PFSK-1 (cell line): ENCODE results near the gene PRKCE.

Experiments
- POLR2AphosphoS5 ChIP-seq: IDR thresholded peaks from 2 replicates; pipeline ENCODE4 v1.6.1; 2012; ENCODE audit warnings: low read depth, mild to moderate bottlenecking, control low read depth, low read length, moderate library complexity
- REST ChIP-seq, 2 experiments: IDR thresholded peaks; 2 replicates each; pipeline versions ENCODE4 v1.6.1 to v1.8.0; 2011 to 2012; ENCODE audit warnings: low read depth in 2 of 2, low read length in 2 of 2, control low read depth in 1 of 2, inconsistent platforms in 1 of 2, mild to moderate bottlenecking in 1 of 2, moderate library complexity in 1 of 2; ENCODE audit not compliant: insufficient read depth in 1 of 2
- TAF1 ChIP-seq: IDR thresholded peaks from 2 replicates; pipeline ENCODE4 v1.6.1; 2012; ENCODE audit warnings: low read length, control low read depth, borderline replicate concordance; ENCODE audit not compliant: insufficient read depth

GRCh38 chr2:45826884-45827635 is 175.6 kb downstream of the PRKCE start:
- TF ChIP-seq TAF1 (no peak), POLR2AphosphoS5 (no peak), REST (IDR thresholded peaks at IDR 0.05; ENCODE audit: insufficient read depth in 1 of 2, low read depth in 2 of 2, low read length in 2 of 2) (no peak)
